Measurements from ENCODE around the gene POU3F1. TPM values are rescaled to one million over a fixed set of nuclear protein-coding genes. Genes with fewer than 3 reads are reported as not detected.

The POU3F1 gene
- total RNA-seq, 1 experiment from 2014 or later = 1.1 TPM

DNA sequence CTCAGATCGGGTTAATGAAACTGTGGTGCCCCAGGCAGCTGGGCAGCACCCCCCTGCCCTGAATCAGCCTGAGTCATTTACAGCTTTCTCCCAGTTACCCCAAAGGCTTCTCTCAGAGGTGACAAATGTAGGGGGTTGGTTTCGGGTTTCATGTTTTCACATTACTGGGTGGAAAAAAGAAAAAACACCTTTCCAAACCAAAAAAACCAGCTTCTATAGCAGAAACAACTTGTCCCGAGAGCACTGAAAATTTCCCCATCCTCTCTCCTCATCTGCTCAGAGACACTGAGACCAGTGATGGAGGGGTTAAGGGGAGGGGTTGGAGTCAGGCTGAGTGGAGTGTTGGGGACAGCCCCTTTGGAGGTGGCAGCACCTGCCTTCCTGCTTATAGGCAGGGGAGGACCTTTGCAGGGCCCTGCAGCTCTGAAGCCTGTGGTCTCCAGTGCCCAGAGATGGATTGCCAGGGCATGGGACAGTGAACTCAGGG, 18.4 kb downstream of the POU3F1 start:
- DNase-seq (ENCODE audit: low read depth) = peak; percentile 76

GRCh38 chr1:38027201-38028104, 19.1 kb downstream of the POU3F1 start:
- DNase-seq (ENCODE audit: low read depth) = no peak

GRCh38 chr1:38026592-38027200, 19.9 kb downstream of the POU3F1 start:
- peak; percentile 76 for DNase-seq (ENCODE audit: low read depth)

DNA sequence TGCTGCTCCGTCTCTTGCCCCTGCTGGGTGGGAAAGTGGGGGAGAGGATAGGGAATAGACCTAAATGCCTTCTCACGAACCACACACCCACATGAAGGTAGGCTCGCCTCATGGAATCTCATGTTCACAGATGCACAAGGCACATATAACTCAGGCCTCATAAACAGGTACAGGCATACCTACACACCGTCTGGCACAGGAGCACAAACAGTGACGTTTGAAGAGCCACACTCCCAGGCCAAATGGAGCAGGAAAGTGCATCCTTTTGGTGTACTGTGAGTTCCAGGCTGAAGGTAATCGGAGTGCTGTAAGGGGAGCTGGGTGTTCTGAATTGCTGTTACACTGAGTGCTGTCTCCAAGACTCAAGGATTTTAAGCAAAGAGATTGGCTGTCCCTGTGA, 20.9 kb downstream of the POU3F1 start:
- no peak for DNase-seq (ENCODE audit: low read depth)

GRCh38 chr1:38025233-38025632, 21.4 kb downstream of the POU3F1 start:
- DNase-seq (ENCODE audit: low read depth) = no peak

DNA sequence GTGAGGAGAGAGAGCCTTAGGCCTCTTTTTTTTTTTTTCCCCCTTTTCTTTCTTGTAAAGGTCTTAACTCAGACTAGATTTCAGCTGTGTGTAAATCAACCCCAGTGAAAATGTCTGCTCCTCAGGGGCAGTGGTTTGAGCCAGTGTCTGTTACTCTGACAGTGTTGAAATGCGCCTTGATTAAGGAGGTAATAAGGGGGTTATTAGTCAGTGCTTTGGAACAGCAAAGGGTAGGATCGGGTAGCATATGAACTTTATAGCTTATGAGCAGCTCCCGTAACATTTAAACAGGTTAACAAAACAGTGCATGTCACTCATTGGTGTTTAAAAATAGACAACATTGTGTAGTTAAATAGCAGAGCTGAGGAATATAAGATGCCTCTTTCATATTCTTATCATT, 23.8 kb downstream of the POU3F1 start:
- no peak for DNase-seq (ENCODE audit: low read depth)

DNA sequence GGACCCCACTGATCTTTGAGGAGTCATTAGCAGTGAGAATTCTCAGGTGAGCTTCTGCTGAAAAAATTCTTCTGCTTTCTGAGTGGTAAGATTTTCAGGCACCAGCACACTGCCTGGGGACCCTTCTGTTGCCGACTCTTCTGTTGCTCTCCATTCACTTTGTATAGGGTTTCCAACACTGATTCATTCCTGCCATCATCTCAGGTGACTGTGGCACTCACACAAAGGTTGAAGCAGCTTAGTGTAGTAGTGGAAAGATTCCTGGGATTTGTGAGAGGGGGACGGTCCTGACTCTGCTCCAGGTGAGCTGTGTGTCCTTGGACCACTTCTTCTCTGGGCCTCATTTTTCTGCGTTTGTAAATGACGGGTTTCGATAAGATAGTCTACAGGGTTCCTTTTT, 24.6 kb downstream of the POU3F1 start:
- DNase-seq (ENCODE audit: low read depth) = no peak

DNA sequence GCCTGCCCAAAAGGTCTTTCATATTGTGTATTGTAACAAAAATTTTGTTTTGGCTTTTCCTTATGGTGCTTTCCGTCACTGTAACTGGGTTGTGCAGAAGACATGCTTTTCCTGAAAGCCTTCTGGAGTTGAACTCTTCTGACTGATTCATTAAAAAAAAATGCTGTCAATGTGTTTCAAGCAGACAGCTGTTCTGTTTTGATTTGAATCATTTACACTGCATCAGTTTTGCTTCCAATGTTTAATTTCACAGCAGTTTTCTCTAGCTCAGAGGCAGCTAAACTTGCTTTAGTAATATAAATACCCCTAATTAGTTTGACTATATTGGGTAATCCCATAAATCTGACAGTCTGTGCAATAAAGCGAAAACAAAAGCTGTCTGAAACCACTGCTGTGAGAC, 26.2 kb downstream of the POU3F1 start:
- no peak for DNase-seq (ENCODE audit: low read depth)

DNA sequence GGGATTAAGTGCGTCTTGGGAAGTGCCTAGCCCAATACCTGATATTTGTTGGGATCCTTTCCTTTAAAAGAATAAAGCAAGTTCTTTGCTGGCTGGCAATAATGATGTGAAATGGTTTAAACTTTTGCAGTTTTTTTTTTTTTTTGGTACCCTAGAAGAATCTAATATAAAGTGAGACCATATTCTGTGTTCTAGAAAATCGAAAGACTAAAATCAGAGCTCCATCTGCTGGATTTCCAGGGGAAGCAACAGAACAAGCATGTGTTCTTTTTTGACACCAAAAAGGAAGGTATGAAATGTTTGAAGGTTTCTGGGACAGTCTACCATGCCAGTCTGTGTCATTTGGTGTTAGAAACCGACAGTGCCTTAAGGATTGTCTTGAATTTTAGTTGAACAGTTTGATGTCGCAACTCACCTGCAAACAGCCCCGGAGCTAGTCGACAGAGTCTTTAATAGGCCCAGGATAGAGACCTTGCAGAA, 27.7 kb downstream of the POU3F1 start:
- DNase-seq (ENCODE audit: low read depth) = no peak

- no peak for DNase-seq (ENCODE audit: low read depth)
Observed at GRCh38 chr1:38015978-38016725, 30.4 kb downstream of the POU3F1 start.

DNA sequence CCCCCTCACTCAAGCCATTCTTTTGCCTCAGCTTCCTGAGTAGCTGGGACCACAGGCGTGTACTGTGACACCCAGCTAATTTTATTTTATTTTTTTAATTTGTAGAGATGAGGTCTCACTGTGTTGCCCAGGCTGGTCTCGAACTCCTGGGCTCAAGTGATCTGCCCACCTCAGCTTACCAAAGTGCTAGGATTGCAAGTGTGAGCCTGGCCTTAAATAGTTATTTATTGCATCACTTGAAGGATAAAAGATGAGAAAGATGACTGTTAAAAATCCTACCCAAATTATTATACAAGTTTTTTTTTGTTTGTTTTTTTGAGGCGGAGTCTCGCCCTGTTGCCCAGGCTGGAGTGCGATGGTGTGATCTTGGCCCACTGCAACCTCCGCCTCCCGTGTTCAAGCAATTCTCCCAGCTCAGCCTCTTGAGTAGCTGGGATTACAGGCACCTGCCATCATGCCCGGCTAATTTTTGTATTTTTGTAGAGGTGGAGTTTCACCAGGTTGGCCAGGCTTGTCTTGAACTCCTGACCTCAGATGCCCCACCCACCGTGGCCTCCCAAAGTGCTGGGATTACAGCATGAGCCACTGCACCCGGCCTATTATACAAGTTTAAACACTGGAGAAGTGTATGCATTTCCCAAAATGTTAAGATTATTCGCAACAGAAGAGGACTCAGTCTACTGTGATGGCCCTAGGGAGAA, 31.7 kb downstream of the POU3F1 start:
- no peak for DNase-seq (ENCODE audit: low read depth)

GRCh38 chr1:38014171-38014570, 32.4 kb downstream of the POU3F1 start:
- no peak for DNase-seq (ENCODE audit: low read depth)

- DNase-seq (ENCODE audit: low read depth) = no peak
Observed at GRCh38 chr1:38013227-38013622, 33.4 kb downstream of the POU3F1 start.

GRCh38 chr1:38012363-38013226, 34.0 kb downstream of the POU3F1 start, which contains the start of gene UTP11:
Gene UTP11, plus strand, starts transcription at chr1:38012734. Its CDS starts 69 bp downstream, at chr1:38012803.
- peak; percentile 97 for DNase-seq (ENCODE audit: low read depth)

GRCh38 chr1:38009841-38010180, 36.8 kb downstream of the POU3F1 start:
- DNase-seq (ENCODE audit: low read depth) = no peak

DNA sequence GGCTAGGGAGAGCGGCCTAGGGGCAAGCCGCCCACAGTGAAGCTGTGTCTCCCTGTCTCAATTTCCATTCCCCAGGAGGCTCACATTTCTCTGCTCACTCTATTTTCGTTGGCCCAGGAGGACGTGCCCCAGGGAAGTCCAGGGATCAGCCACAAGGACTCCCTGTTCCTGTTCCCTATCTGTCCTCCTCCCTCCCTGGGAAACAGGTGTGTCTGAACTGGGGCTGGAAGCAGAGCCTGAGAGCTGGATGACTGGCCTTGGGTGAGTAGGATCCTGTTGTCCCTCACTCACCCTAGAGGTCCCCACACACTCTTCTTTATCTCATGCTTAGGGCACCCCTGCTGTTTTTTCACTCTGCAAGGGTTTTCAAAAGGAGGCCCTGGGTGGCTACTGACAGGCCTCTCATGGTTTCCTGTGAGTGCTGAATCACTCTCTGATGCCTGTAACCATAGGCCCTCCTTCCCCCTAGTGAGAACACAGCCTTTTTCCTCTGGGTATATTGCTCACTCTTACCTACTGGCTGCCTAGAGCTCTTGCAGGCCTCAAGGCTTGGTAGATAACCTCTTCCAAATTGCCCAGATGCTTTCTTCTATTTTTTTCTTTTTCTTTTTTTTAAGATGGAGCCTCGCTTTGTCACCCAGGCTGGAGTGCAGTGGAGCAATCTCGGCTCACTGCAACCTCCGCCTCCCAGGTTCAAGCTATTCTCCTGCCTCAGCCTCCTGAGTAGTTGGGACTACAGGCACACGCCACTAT, 37.3 kb downstream of the POU3F1 start:
- peak; percentile 87 for DNase-seq (ENCODE audit: low read depth)

- no peak for DNase-seq (ENCODE audit: low read depth)
Observed at GRCh38 chr1:38006008-38006828, 40.4 kb downstream of the POU3F1 start.

GRCh38 chr1:38005195-38006007, 41.2 kb downstream of the POU3F1 start, which contains the start of gene FHL3:
Gene FHL3, minus strand, starts transcription at chr1:38005514. Its CDS starts 6,102 bp downstream, at chr1:37999412.
- DNase-seq (ENCODE audit: low read depth) = peak; percentile 72

Measured in Daoy (cell line).